Loucy (cell line): Measurements from ENCODE around the gene SEC62.

Experiments
- H2AFZ ChIP-seq: fragments of 200-600 bp; sonication (generic); 2 replicates; pipeline ENCODE4 v1.6.0; 2016; ENCODE audit warnings: antibody characterized with exemption, mild to moderate bottlenecking, low read length, moderate library complexity
- H3F3A ChIP-seq: fragments of 200-600 bp; 2 replicates; pipeline ENCODE4 v1.6.0; 2016; ENCODE audit warnings: antibody characterized with exemption, low read depth, mild to moderate bottlenecking
- H3K27me3 ChIP-seq: fragments of 200-600 bp; sonication (generic); 2 replicates; pipeline ENCODE4 v1.6.1; 2014; ENCODE audit warnings: low read length, mild to moderate bottlenecking; ENCODE audit not compliant: insufficient read depth, poor library complexity, severe bottlenecking
- H3K36me3 ChIP-seq: fragments of 200-600 bp; sonication (generic); 2 replicates; pipeline ENCODE4 v1.6.1; 2016; ENCODE audit warnings: low read length; ENCODE audit not compliant: insufficient read depth
- H3K4me1 ChIP-seq: fragments of 200-600 bp; sonication (generic); 2 replicates; pipeline ENCODE4 v1.5.1; 2014; ENCODE audit warnings: low read length, mild to moderate bottlenecking; ENCODE audit not compliant: insufficient read depth, poor library complexity, severe bottlenecking
- H3K4me2 ChIP-seq: fragments of 200-600 bp; sonication (generic); 2 replicates; pipeline ENCODE4 v1.6.0; 2014; ENCODE audit warnings: antibody characterized with exemption, low read length, low read depth, mild to moderate bottlenecking; ENCODE audit not compliant: poor library complexity, severe bottlenecking
- H3K4me3 ChIP-seq: fragments of 200-600 bp; sonication (generic); 2 replicates; pipeline ENCODE4 v1.5.1; 2014; ENCODE audit warnings: low read length, mild to moderate bottlenecking, mixed read lengths; ENCODE audit not compliant: poor library complexity, severe bottlenecking
- H3K79me2 ChIP-seq: fragments of 200-600 bp; sonication (generic); 2 replicates; pipeline ENCODE4 v1.6.1; 2014; ENCODE audit warnings: low read length; ENCODE audit not compliant: insufficient read depth
- H3K9ac ChIP-seq: fragments of 200-600 bp; sonication (generic); 2 replicates; pipeline ENCODE4 v1.6.0; 2014; ENCODE audit warnings: mild to moderate bottlenecking, low read depth, low read length, moderate library complexity; ENCODE audit not compliant: poor library complexity, severe bottlenecking
- H3K9me2 ChIP-seq: fragments of 200-600 bp; sonication (generic); replicated peaks from 2 replicates; pipeline ENCODE4 v1.6.1; 2016; ENCODE audit warnings: low read depth, low read length, mixed read lengths
- H3K9me3 ChIP-seq: fragments of 200-600 bp; sonication (generic); 2 replicates; pipeline ENCODE4 v1.6.1; 2014; ENCODE audit warnings: mild to moderate bottlenecking, antibody characterized with exemption, low read length, low read depth; ENCODE audit not compliant: insufficient read depth
- H4K20me1 ChIP-seq: fragments of 200-600 bp; sonication (generic); 2 replicates; pipeline ENCODE4 v1.6.0; 2014; ENCODE audit warnings: antibody characterized with exemption, low read length, mild to moderate bottlenecking; ENCODE audit not compliant: insufficient read depth, poor library complexity, severe bottlenecking
- EZH2phosphoT487 ChIP-seq: fragments of 200-600 bp; IDR thresholded peaks from 2 replicates; pipeline ENCODE4 v1.6.1; 2018; ENCODE audit warnings: antibody characterized with exemption, mild to moderate bottlenecking, moderate library complexity, borderline replicate concordance
- TF ChIP-seq, protein P1 (sequence below): fragments of 200-600 bp; sonication (generic); conservative IDR thresholded peaks from 2 replicates; pipeline ENCODE4 v1.5.1; 2014; ENCODE audit warnings: mild to moderate bottlenecking, antibody characterized with exemption, low read length

SEC62 gene

DNA sequence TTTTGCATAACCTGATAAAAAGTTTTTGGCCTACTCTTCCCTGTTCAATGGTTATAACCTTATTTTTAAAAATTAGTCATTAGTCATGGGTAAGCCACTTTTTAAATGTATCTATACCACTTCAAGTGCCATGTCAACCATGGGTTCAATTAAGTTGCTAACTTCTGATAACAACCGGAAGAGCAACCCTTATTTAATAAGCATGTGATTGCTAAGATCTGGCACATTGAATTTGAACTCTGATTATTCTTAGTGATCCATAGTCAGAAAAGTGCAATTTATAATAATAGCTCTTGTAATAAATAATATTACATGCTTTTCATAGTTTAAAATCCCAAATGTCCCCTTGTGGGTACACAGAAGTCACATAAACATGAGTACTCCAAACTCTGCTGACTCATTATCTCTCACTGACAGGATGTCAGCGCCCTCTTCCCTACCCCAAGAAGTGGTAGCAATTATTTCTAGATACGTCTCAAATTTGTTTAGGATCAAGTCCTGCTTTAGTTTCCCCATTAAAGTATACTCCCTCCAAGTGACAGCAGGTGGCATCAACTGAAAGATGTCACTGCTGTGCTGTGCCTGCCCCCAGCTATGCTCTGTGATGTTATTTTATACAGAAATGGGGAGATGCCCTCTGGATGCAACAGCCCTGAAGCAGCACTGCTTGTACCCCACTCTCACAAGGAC, 36.6 kb upstream of the SEC62 start:
- H3K4me3 ChIP-seq: no peak overlapping the region
- H2AFZ ChIP-seq: no peak overlapping the region
- no peak overlapping the region for H3K4me2 ChIP-seq
- no peaks in the 10 kb centered on the region for H3K79me2 ChIP-seq
- H3K27me3 ChIP-seq: no peaks in the 10 kb centered on the region
- H3K4me1 ChIP-seq: no peaks in the 10 kb centered on the region
- H3K9me3 ChIP-seq: no peaks in the 10 kb centered on the region
- H3K9me2 ChIP-seq: no peaks in the 10 kb centered on the region
- TF ChIP-seq EZH2phosphoT487: no peak
- TF ChIP-seq, protein P1, sequence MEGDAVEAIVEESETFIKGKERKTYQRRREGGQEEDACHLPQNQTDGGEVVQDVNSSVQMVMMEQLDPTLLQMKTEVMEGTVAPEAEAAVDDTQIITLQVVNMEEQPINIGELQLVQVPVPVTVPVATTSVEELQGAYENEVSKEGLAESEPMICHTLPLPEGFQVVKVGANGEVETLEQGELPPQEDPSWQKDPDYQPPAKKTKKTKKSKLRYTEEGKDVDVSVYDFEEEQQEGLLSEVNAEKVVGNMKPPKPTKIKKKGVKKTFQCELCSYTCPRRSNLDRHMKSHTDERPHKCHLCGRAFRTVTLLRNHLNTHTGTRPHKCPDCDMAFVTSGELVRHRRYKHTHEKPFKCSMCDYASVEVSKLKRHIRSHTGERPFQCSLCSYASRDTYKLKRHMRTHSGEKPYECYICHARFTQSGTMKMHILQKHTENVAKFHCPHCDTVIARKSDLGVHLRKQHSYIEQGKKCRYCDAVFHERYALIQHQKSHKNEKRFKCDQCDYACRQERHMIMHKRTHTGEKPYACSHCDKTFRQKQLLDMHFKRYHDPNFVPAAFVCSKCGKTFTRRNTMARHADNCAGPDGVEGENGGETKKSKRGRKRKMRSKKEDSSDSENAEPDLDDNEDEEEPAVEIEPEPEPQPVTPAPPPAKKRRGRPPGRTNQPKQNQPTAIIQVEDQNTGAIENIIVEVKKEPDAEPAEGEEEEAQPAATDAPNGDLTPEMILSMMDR: peak; percentile 43
- no peaks in the 10 kb centered on the region for H3F3A ChIP-seq
- no peak overlapping the region for H3K9ac ChIP-seq
- H3K36me3 ChIP-seq: no peaks in the 10 kb centered on the region
- no peaks in the 10 kb centered on the region for H4K20me1 ChIP-seq

DNA sequence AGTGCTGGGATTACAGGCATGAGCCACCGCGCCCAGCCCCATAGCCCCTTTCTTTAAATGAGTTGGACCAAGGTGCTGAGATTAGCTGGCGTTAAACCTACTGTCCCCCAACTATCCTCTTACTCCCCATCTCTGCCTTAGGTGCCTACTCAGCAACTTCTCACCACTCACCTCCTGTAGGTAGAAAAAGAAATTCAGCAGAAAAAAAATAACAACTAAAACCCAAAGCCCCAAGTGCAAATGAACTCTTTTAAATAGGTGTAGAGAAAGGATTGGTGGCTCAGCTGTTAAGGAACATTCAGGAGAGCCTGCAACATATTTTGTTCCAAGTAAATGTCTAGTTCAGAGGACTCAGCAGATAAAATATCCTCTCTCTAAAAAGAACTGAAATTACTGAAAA, 35.8 kb upstream of the SEC62 start:
- H3K9me2 ChIP-seq: no peaks in the 10 kb centered on the region
- H3K27me3 ChIP-seq: no peaks in the 10 kb centered on the region

DNA sequence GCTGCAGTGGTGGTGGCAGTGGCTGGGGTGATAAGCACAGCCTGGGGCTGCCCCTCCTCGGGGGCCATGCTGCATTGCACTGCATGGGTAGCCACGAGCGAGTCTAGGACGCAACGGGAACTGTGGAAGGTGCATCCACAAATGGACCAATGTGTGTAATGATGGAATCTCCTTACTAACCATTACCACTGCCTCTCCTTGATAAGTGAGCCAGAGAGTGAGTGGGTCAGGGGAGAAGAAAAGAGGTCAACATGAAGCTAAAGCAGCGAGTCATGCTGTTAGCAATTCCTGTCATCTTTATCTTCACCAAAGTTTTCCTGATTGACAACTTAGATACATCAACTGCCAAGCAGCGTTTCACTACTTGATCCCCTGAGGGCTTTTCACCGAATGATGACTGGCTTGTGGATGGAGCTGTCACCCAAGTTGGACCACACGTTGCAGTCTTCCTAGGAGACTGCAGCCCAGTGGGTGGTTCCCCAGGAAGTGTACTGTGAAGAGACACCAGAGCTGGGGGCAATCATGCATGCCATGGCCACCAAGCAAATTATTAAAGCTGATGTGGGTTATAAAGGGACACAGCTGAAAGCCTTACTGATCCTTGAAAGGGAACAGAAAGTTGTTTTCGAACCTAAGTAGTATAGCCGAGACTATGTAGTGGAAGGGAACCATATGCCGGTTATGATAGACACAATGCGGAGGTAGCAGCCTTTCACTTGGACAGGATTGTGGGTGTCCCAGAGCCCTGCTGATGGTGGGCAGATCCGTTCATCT, 34.7 kb upstream of the SEC62 start:
- H4K20me1 ChIP-seq: no peaks in the 10 kb centered on the region
- H3F3A ChIP-seq: no peaks in the 10 kb centered on the region
- H3K27me3 ChIP-seq: no peaks in the 10 kb centered on the region
- TF ChIP-seq, protein P1: no peak
- TF ChIP-seq EZH2phosphoT487: no peak
- no peak overlapping the region for H2AFZ ChIP-seq
- no peak overlapping the region for H3K9ac ChIP-seq
- H3K4me2 ChIP-seq: no peak overlapping the region
- no peaks in the 10 kb centered on the region for H3K4me1 ChIP-seq
- H3K36me3 ChIP-seq: no peaks in the 10 kb centered on the region
- H3K9me2 ChIP-seq: no peaks in the 10 kb centered on the region
- H3K4me3 ChIP-seq: no peak overlapping the region
- no peaks in the 10 kb centered on the region for H3K9me3 ChIP-seq
- no peaks in the 10 kb centered on the region for H3K79me2 ChIP-seq

More for the DNA sequence above, 35.8 kb upstream of the SEC62 start:
- no peak for TF ChIP-seq EZH2phosphoT487
- TF ChIP-seq, protein P1: no peak
- Histone ChIP-seq H2AFZ (no peak overlapping the region), H3F3A (no peaks in the 10 kb centered on the region), H4K20me1 (no peaks in the 10 kb centered on the region), H3K4me1 (no peaks in the 10 kb centered on the region), H3K4me2 (no peak overlapping the region), H3K79me2 (no peaks in the 10 kb centered on the region), H3K9me3 (no peaks in the 10 kb centered on the region), H3K36me3 (no peaks in the 10 kb centered on the region), H3K4me3 (no peak overlapping the region), H3K9ac (no peak overlapping the region)
